Activated CD8-positive, alpha-beta T cell treated with anti-CD3 and anti-CD28 coated beads for 36 hours (primary cell): ENCODE data around the gene ASS1. TPM values are rescaled to one million over a fixed set of nuclear protein-coding genes. Genes with fewer than 3 reads are reported as not detected.

Source experiments
- ATAC-seq: fragments of 200-7000 bp; cut with Tn5 transposase; one replicate; pipeline ENCODE4 v1.10.0; 2021; ENCODE audit warnings: mild to moderate bottlenecking, moderate library complexity
- CTCF ChIA-PET: fragments of 350-600 bp; sonication (Branson Sonifier 250); formaldehyde crosslinking; loops from one replicate; lab custom pipeline; 2021; ENCODE audit warnings: antibody characterized with exemption; lab: Charles Lee
- POLR2A ChIA-PET: fragments of 350-600 bp; sonication (Branson Sonifier 250); formaldehyde crosslinking; loops from one replicate; lab custom pipeline; 2021; ENCODE audit warnings: antibody characterized with exemption; lab: Charles Lee
- DNase-seq: peaks from one replicate; pipeline ENCODE4 v3.0.0-alpha.2; 2020
- H3K27ac Mint-ChIP-seq: one replicate; pipeline ENCODE4 v1.8.0; 2021; ENCODE audit warnings: mild to moderate bottlenecking, mixed read lengths
- H3K27me3 Mint-ChIP-seq: one replicate; pipeline ENCODE4 v1.8.0; 2021; ENCODE audit warnings: mixed read lengths
- H3K36me3 Mint-ChIP-seq: one replicate; pipeline ENCODE4 v1.8.0; 2021; ENCODE audit warnings: low read depth, mixed read lengths
- H3K4me1 Mint-ChIP-seq: one replicate; pipeline ENCODE4 v1.8.0; 2021; ENCODE audit warnings: low read depth, mixed read lengths
- H3K4me3 Mint-ChIP-seq: one replicate; pipeline ENCODE4 v1.8.0; 2021; ENCODE audit warnings: mild to moderate bottlenecking, moderate library complexity, mixed read lengths
- H3K9me3 Mint-ChIP-seq: one replicate; pipeline ENCODE4 v1.8.0; 2021; ENCODE audit warnings: mixed read lengths
- intact Hi-C: fragments of 100-400 bp; cut with micrococcal nuclease; formaldehyde crosslinking; loops from one replicate; pipeline ENCODE4 v1.10.0; 2022
- total RNA-seq, 2 experiments: library from RNA; stranded (reverse); gene quantifications; one replicate each; pipeline ENCODE4 v1.2.3, GENCODE V29; 2021
- TF ChIP-seq, protein P1 (sequence below): fragments of 200-600 bp; IDR thresholded peaks from one replicate; pipeline ENCODE4 v1.8.0; 2022; ENCODE audit warnings: antibody characterized with exemption, mild to moderate bottlenecking

The ASS1 gene
- total RNA-seq, 2 experiments from 2014 or later, result 9.8 to 11.5 TPM

- H3K27me3 Mint-ChIP-seq, result peaks cover 15% of the 10 kb centered on the region
- H3K27ac Mint-ChIP-seq, result no peak overlapping the region
- DNase-seq (peak; percentile 79), ATAC-seq (peak; percentile 85)
- intact Hi-C loops, result loop anchor here (2.0 kb wide), 1 partner anchor 222 kb away; no protein-coding TSS in a partner anchor
- H3K9me3 Mint-ChIP-seq, result no peaks in the 10 kb centered on the region
- POLR2A ChIA-PET, result interaction anchor here (1.4 kb wide), 1 partner anchor 14 kb away, joined by 4 read pairs; no protein-coding TSS in a partner anchor
- no peak overlapping the region for H3K4me3 Mint-ChIP-seq
- CTCF ChIA-PET, result interaction anchor here (0.9 to 9.5 kb wide), 11 partner anchors 15 to 246 kb away, joined by 3 to 124 read pairs (median 4); no protein-coding TSS in a partner anchor
- H3K36me3 Mint-ChIP-seq, result no peaks in the 10 kb centered on the region
- H3K4me1 Mint-ChIP-seq, result no peaks in the 10 kb centered on the region
- TF ChIP-seq, protein P1, sequence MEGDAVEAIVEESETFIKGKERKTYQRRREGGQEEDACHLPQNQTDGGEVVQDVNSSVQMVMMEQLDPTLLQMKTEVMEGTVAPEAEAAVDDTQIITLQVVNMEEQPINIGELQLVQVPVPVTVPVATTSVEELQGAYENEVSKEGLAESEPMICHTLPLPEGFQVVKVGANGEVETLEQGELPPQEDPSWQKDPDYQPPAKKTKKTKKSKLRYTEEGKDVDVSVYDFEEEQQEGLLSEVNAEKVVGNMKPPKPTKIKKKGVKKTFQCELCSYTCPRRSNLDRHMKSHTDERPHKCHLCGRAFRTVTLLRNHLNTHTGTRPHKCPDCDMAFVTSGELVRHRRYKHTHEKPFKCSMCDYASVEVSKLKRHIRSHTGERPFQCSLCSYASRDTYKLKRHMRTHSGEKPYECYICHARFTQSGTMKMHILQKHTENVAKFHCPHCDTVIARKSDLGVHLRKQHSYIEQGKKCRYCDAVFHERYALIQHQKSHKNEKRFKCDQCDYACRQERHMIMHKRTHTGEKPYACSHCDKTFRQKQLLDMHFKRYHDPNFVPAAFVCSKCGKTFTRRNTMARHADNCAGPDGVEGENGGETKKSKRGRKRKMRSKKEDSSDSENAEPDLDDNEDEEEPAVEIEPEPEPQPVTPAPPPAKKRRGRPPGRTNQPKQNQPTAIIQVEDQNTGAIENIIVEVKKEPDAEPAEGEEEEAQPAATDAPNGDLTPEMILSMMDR, result peak; percentile 95
Measured at GRCh38 chr9:130461218-130461630, 16.5 kb downstream of the ASS1 start.

GRCh38 chr9:130461731-130462130, 17.0 kb downstream of the ASS1 start:
- ATAC-seq, result no peak
- Mint-ChIP-seq H3K9me3 (no peaks in the 10 kb centered on the region), H3K27ac (no peak overlapping the region), H3K4me3 (no peak overlapping the region), H3K4me1 (no peaks in the 10 kb centered on the region), H3K27me3 (peaks cover 15% of the 10 kb centered on the region), H3K36me3 (no peaks in the 10 kb centered on the region)
- TF ChIP-seq, protein P1, result no peak
- intact Hi-C loops, result loop anchor here (2.0 kb wide), 1 partner anchor 221 kb away; no protein-coding TSS in a partner anchor
- POLR2A ChIA-PET, result no interaction called here
- DNase-seq, result no peak
- CTCF ChIA-PET, result interaction anchor here (1.4 to 9.5 kb wide), 2 partner anchors 77 to 221 kb away, joined by 5 to 124 read pairs; no protein-coding TSS in a partner anchor

- H3K36me3 Mint-ChIP-seq, result no peaks in the 10 kb centered on the region
- intact Hi-C loops, result no loop called here
Measured at GRCh38 chr9:130462685-130463540, 18.2 kb downstream of the ASS1 start.

DNA sequence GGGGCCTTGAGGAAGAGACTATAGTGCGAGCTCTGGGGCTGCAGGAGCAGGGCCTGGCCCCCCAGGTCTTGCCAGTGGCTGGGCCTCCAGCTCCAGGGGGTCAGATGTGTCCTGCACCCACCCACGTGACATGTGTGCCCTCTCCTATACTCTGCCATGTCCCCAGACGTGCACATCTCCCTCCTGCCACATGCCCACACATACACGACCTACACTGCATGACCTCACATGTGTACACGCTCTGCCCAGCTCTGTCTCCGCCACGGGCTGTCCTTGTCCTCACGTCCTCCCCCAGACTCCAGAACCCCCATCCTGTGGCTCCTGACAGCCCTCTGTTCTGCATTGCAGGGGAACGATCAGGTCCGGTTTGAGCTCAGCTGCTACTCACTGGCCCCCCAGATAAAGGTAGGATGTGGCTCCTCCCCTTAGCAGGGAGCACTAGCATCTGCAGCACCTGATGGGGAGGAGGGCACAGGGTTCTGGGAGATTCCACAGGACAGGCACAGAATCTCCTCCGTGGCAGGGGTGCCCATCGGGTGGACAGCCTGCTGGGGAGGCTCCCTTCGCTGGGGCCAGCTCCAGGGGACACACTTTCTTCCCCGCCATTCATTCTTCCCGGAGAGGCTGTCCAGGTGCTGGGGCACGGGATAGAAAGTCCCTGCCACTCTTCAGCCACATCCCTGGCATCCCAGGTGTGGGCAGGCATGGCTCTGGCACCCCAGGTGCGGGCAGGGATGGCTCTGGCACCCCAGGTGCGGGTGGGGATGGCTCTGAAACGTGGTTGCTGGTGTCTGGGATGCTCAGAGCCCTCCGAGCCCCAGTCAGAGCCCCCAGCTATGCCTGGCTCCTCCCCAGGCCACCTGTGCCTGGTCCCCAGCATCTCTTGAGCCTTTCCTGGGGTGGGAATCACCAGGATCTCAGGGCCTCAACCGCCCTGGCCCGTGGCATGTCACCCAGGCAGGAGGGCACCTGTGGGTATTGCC, 19.3 kb downstream of the ASS1 start:
- no peak overlapping the region for H3K27ac Mint-ChIP-seq
- no peaks in the 10 kb centered on the region for H3K9me3 Mint-ChIP-seq
- peaks cover 28% of the 10 kb centered on the region for H3K27me3 Mint-ChIP-seq
- ChIA-PET POLR2A (no interaction called here), CTCF (interaction anchor here (1.0 to 9.5 kb wide), 3 partner anchors 219 to 400 kb away, joined by 3 to 124 read pairs (median 10); no protein-coding TSS in a partner anchor)
- no peak overlapping the region for H3K4me3 Mint-ChIP-seq
- TF ChIP-seq, protein P1, result no peak
- no peaks in the 10 kb centered on the region for H3K4me1 Mint-ChIP-seq
- DNase-seq (no peak), ATAC-seq (no peak)
- H3K36me3 Mint-ChIP-seq, result no peaks in the 10 kb centered on the region
- intact Hi-C loops, result no loop called here

More at GRCh38 chr9:130462685-130463540, 18.2 kb downstream of the ASS1 start:
- Mint-ChIP-seq H3K27ac (no peak overlapping the region), H3K4me1 (no peaks in the 10 kb centered on the region), H3K4me3 (no peak overlapping the region), H3K27me3 (peaks cover 23% of the 10 kb centered on the region), H3K9me3 (no peaks in the 10 kb centered on the region)
- ChIA-PET CTCF (interaction anchor here (0.8 to 9.5 kb wide), 3 partner anchors 217 to 238 kb away, joined by 3 to 124 read pairs (median 10); no protein-coding TSS in a partner anchor), POLR2A (interaction anchor here (0.8 kb wide), 1 partner anchor 137 kb away, joined by 3 read pairs; no protein-coding TSS in a partner anchor)
- TF ChIP-seq, protein P1, result no peak
- DNase-seq (no peak), ATAC-seq (no peak)
